ENCODE results near the gene AKIRIN1. TPM values are rescaled to one million over a fixed set of nuclear protein-coding genes. Genes with fewer than 3 reads are reported as not detected.
A peak's percentile ranks its signal among the peaks of the same experiment; 100 is the strongest.
"Not testable (repeated sequence)": the region's sequence is repeated elsewhere in the genome, so short reads cannot be mapped to it uniquely, and the experiment has no call there.

AKIRIN1 gene
- total RNA-seq, 1 experiment from 2014 or later = 64.5 TPM

- no peak for DNase-seq (ENCODE audit: low spot score)
Observed at GRCh38 chr1:38994196-38994595, 3.1 kb downstream of the AKIRIN1 start.

- no peak for DNase-seq (ENCODE audit: low spot score)
Observed at GRCh38 chr1:38997034-38997900, 6.2 kb downstream of the AKIRIN1 start.

GRCh38 chr1:38997901-38998190, 6.8 kb downstream of the AKIRIN1 start:
- no peak for DNase-seq (ENCODE audit: low spot score)

GRCh38 chr1:39001516-39002421, 10.7 kb downstream of the AKIRIN1 start:
- DNase-seq (ENCODE audit: low spot score) = no peak

- no peak for DNase-seq (ENCODE audit: low spot score)
Observed at GRCh38 chr1:39003281-39003680, 12.2 kb downstream of the AKIRIN1 start.

GRCh38 chr1:39003794-39004193, 12.7 kb downstream of the AKIRIN1 start:
- DNase-seq (ENCODE audit: low spot score) = no peak

- no peak for DNase-seq (ENCODE audit: low spot score)
Observed at GRCh38 chr1:39006287-39006686, 15.2 kb downstream of the AKIRIN1 start.

- no peak for DNase-seq (ENCODE audit: low spot score)
Observed at GRCh38 chr1:39006726-39007645, 15.9 kb downstream of the AKIRIN1 start.

GRCh38 chr1:39014956-39015355, 23.9 kb downstream of the AKIRIN1 start:
- DNase-seq (ENCODE audit: low spot score) = not testable (repeated sequence)

GRCh38 chr1:39016604-39017171, 25.6 kb downstream of the AKIRIN1 start:
- no peak for DNase-seq (ENCODE audit: low spot score)

GRCh38 chr1:39017266-39017665, 26.2 kb downstream of the AKIRIN1 start:
- no peak for DNase-seq (ENCODE audit: low spot score)

GRCh38 chr1:39020494-39020893, 29.4 kb downstream of the AKIRIN1 start:
- not testable (repeated sequence) for DNase-seq (ENCODE audit: low spot score)

- no peak for DNase-seq (ENCODE audit: low spot score)
Observed at GRCh38 chr1:39021426-39021825, 30.4 kb downstream of the AKIRIN1 start.

GRCh38 chr1:39023140-39023539, 32.1 kb downstream of the AKIRIN1 start:
- no peak for DNase-seq (ENCODE audit: low spot score)

GRCh38 chr1:39026051-39026865, 35.2 kb downstream of the AKIRIN1 start, which contains the start of gene NDUFS5:
Gene NDUFS5, plus strand, starts transcription at chr1:39026350. Its CDS starts 2,375 bp downstream, at chr1:39028725.
- peak; percentile 89 for DNase-seq (ENCODE audit: low spot score)

GRCh38 chr1:39026866-39027507, 35.9 kb downstream of the AKIRIN1 start:
- DNase-seq (ENCODE audit: low spot score) = no peak

- DNase-seq (ENCODE audit: low spot score) = no peak
Observed at GRCh38 chr1:39034114-39034654, 43.1 kb downstream of the AKIRIN1 start.

GRCh38 chr1:39036678-39037077, 45.6 kb downstream of the AKIRIN1 start:
- DNase-seq (ENCODE audit: low spot score) = no peak

GRCh38 chr1:39043513-39043912, 52.4 kb downstream of the AKIRIN1 start:
- no peak for DNase-seq (ENCODE audit: low spot score)

- DNase-seq (ENCODE audit: low spot score) = no peak
Observed at GRCh38 chr1:39044762-39045161, 53.7 kb downstream of the AKIRIN1 start.
